ENCODE measurements around the gene NCKAP5.

The NCKAP5 gene

GRCh38 chr2:133316557-133316956 lies 251.7 kb downstream of the NCKAP5 start:
- no peak for DNase-seq

DNA sequence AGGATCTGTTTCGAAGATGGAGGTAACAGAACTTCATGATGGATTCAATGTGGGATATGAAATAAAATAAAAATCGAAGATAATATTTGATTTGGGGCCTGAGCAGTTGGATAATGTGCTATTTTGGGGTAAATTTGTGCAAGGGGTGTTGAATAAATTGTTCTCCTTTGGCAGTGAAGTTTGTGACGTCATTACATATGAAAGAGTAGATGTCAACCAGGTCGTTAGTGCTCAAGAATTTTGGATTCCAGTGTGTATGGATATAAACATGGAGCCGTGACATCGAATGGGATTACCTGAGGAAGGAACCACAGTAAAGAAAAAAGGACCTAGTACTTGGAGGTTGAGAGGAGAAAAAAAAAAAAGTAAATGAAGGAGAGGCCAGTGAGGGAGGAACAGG lies 253.0 kb downstream of the NCKAP5 start:
- no peak for DNase-seq

GRCh38 chr2:133314795-133315194 lies 253.5 kb downstream of the NCKAP5 start:
- no peak for DNase-seq

DNA sequence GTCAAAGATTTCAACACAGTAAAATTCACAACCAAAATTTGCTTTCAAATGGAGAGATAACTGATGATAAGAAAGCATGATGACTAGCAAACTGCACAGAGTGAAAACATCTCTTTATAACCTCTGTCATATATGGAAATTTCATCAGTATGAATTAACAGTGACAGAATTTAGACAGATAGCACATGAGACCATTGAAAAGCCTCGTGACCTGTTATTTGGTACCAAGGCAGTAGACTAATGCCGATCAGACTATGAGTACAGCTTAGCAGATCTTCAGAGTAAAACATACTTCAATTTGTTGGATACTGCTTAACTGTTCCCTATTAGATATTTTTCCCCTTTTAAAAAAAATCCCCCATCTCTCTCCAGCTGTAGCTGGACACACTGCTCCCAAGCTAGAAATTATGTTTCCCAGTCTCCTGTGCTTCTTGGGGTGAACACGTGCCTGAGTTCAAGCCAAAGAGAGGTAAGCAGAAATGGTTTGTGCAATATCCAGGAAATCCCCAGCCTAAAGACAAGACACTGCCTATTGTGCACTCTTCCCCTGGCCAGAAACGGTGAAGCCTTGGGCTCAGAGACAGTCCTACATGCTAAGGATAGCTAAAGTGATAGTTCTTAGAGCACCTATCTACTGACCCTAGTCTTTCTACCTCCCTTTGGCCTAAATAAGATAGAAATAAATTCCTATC lies 256.1 kb downstream of the NCKAP5 start:
- DNase-seq = no peak

GRCh38 chr2:133306236-133306635 lies 262.0 kb downstream of the NCKAP5 start:
- no peak for DNase-seq

DNA sequence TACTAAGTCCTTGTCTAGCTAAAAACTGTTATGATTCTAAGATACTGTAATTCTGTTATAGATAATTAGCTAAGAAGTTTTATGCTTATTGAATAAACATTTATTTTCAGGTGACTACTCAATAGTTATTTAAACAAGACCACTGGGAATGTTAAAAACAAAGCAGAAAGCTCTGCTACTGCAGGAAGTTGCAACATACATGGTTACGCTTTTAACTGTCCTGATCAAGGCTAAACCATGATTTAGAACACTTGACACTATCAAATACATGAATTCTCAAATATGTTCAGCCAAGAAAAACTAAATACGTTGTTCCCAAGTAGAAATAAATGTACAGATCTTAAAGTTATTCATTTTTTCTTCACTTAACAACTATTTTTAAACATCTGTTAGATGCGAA lies 263.9 kb downstream of the NCKAP5 start:
- DNase-seq = no peak

GRCh38 chr2:133303150-133303549 lies 265.1 kb downstream of the NCKAP5 start:
- DNase-seq = no peak

GRCh38 chr2:133296401-133296800 lies 271.9 kb downstream of the NCKAP5 start:
- DNase-seq = no peak

DNA sequence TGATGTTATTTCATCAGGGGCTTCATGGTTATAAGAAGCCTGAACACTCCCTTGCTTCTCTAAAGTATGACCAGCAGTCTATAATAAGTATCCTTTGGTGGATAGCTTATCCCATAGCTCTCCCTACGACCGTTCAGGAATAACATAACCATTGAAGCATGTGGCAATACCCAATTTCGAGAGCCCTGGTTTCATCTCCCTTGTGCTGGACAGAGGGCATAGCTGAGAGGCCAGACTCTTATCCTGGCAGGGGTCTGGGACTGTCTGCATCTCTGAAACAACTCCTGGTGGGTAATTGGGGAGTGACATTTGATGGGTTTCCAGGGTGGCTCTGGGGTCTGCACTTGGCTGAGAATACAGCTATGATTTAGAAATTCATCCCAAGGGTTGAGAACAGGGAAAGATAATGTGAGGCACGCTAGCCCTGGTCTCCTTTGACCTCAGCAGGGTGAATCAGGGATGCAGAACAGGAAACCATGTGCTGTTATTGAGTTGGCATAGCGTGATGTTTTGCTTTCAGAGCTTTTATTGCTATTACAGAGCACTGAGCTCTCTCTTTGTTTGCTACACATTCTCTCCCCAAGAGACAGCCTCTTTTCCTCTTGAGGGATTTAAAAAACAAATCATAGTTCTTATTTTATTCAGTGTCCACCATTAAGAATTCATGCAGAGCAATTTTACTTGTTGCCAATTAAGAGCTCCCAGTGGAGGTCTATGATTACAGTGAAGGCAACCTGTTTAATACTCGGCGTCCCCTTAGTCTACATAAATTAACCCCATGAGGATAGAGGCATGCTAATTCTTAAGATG lies 274.5 kb downstream of the NCKAP5 start:
- DNase-seq = no peak

DNA sequence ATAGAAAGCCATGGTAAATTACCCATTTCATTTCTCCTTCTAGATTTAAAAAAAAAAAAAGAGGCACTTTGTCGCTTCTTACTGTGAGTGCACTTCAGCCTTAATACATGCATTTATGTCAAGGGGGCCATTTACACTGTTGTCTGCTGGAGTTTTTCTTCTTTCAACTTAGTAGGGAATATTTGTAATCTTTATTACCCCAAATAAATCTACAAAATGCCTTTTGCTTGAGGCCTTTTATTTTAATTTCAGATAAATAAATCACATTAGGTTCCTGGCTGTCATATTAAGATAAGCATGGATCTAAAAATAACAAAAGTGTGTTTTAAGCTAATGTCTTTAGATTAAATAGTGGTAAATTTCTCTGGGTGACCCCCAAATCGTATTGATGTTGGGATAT lies 276.0 kb downstream of the NCKAP5 start:
- DNase-seq = no peak

DNA sequence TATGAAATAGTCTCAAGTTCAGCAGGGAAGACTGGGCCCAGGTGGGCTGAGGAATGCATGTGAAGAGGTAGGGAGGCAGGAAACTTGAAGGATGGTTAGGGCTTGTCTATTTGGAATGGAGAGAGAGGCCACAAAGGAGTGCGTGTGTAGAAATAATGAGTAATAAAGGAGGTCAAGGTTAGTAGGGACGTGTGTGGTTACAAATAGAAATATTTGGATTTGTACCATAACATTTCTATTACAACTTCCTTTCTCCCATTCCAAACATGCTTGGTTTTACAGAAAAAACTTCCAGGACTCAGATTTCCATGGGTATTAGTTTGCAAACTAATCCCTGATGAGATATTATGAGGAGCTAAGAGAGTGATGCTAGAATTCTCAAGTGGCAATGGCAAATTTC lies 280.6 kb downstream of the NCKAP5 start:
- no peak for DNase-seq

GRCh38 chr2:133286326-133286922 lies 281.8 kb downstream of the NCKAP5 start:
- DNase-seq = no peak

- DNase-seq = no peak
Measured at GRCh38 chr2:133273031-133273430, 295.2 kb downstream of the NCKAP5 start.

DNA sequence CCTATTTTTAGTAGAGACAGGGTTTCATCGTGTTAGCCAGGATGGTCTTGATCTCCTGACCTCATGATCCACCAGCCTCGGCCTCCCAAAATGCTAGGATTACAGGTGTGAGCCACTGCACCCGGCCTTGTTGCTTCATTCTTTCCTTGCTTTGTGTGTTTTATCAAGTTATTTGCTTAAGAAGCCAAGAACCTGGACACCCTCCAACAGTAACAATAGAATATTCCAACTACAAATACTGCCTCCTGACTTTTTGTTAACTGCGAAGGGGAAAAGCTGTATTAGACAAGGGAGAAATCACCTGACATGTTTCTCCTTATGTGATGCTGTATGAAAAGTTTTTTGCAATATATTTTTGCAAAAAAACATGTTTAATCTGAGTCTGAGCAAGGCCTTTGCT lies 297.2 kb downstream of the NCKAP5 start:
- no peak for DNase-seq

DNA sequence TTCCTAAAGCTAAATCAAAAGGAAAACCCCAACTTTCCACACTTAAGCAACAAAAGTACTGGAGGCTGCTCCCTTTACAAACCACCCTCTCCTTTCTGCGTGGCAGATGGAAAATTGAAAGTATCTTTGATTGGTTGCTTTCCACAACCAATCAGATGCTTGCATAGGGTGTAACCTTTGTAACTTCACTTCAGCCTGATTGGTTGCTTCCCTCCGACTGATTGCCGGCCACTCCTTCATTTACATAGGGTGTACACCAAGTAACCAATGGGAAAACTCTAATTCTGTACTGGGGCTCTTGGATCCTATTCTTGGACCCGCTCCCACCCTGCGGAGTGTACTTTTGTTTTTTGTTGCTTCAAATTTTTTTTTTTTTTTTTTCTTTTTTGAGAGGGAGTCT lies 297.7 kb downstream of the NCKAP5 start:
- no peak for DNase-seq

GRCh38 chr2:133266926-133267590 lies 301.2 kb downstream of the NCKAP5 start:
- no peak for DNase-seq

DNA sequence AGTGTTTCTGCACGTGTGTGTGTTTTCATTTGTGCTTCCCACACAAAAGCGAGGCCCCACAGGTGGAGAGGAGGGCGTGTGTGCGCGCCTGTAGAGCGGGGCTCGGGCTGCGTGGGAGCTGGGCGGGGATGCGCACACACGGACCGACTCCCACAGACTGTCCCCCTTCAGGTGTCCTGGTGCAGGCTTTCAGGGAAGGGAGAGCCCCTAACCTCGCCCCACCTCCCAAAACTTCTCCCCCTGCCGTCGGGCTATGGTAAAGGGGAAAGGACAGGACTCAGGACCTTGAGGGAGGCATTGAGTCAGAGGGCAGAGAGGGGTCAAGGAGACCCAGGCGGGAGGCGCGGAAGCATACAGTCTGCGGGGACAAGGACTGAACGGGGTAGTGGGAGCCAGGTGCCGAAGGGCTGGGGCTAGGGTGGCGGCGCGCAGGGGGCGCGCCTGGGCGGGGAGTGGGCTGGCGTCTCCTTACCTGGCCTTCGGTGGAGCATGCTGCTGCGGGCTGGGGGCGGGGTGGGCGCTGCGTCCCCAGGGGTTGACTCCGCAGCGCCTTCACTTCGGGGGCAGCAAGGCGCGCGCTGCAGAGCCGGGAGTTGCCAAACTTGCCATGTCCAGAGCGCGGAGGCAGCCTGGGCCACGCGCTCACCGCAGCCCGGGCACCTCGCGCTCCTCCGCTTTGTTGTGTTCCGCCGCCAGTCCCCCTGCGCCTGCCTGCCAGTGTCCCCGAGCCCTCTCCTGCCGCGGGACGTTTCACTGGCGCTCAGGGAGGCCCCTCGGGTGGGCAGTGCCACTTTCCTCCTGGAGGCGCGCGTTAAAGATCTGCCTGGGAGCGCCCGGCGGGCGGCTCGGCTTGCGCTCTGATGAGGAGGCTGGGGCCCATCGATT lies 302.0 kb downstream of the NCKAP5 start:
- DNase-seq = no peak

DNA sequence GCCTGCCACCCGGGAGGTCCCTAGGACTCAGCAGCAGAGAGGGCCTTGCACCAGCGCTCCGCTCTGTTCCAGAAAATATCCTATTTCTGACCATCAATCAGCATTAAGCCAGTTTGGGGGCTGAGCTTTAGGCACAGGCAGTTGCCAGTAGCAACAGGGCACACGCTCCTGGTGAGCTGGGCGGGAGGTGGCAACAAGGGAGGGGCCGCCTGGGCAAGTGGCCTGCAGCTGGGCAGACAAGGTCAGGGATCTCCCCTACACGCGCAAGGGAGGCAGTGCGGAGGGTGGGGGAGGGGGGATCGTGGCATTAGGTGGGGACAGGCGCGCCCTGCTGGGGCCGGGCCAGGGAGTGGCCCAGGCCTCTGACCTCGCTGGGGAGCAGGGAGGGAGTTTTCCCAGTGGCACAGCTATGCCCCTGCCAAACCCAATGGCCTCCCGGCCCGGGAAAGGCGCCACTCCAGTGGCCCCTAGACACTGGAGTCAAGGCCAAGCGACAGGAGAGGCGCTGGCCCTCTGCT lies 302.8 kb downstream of the NCKAP5 start:
- no peak for DNase-seq

- DNase-seq = no peak
Measured at GRCh38 chr2:133264989-133265401, 303.3 kb downstream of the NCKAP5 start.

DNA sequence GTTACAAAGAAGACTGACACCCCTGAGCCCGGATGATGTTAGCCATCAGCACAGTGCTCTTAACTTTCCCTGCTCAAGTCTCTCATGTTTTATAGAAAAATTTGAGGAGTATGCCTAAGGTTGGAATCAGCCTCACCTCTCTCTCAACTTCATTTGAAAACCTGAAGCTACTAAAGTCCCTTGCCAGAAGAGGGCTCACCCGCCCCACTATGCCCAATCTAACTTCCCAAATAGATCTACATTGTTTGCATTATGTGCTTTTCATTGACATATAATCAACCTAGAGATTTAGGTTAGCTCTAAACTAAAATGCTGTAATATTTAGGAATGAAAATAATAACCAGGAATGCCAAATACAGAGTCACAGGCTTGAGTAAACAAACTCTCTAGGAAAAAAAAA lies 305.4 kb downstream of the NCKAP5 start:
- no peak for DNase-seq

- no peak for DNase-seq
Measured at GRCh38 chr2:133255360-133255759, 312.9 kb downstream of the NCKAP5 start.

DNA sequence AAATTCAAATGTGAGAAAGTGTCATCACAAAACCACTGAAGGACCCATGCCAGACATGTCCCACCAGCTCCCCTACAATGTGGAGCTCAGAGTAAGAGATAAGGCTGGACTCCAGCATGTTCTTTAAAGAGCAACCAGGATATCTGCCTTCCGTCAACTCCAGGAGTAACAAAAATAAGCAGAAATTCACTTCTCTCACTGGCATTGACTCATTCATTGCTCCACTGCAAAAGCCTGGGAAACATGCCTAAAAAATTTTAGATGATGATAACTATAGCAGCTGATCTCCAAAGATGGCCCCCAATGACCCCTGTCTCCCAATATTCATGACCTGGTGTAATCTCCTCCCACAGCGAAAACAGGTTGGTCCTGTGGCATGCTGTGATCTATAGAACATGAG lies 314.5 kb downstream of the NCKAP5 start:
- DNase-seq = no peak

All from activated CD4-positive, alpha-beta T cell treated with anti-CD3 and anti-CD28 coated beads, Interleukin-2, amount 50 U/mL, for 4 hours (primary cell).